SH-SY5Y (cell line): ENCODE data around the gene OR6C3.

ENCODE experiments used
- GATA2 ChIP-seq: IDR thresholded peaks from 2 replicates; pipeline ENCODE4 v1.6.1; 2011; ENCODE audit warnings: mild to moderate bottlenecking, low read depth, low read length
- GATA3 ChIP-seq: IDR thresholded peaks from 2 replicates; pipeline ENCODE4 v1.6.1; 2011; ENCODE audit warnings: low read depth, mild to moderate bottlenecking, low read length, moderate library complexity

Gene OR6C3

DNA sequence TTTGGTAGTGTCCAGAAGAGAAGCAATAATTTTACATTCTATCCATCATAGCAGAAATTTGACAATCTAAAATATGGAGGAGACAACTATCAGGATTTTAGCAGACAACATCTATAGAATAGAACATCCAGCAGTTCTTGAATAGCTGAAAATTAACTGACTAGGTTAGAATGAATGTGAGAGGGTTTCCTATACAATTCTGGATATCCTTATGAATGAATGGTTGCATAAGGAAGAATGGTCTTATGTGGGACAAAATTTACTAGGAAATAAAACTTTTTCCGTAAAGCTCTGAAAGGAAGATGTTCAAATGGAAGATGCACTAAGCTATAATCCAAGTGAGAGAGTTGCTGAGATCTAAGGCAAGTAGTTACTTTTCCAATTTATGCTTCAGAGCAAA is at the start of gene OR6C3:
Gene OR6C3 (plus strand): TSS at position 301 of the 400 bp plus-strand sequence. CDS start 955 bp downstream, outside the sequence.
- TF ChIP-seq GATA2, result no peak
- no peak for TF ChIP-seq GATA3

GRCh38 chr12:55280991-55281390 is 49.6 kb upstream of the OR6C3 start:
- TF ChIP-seq GATA3 (no peak), GATA2 (no peak)

- TF ChIP-seq GATA3, result no peak
Measured at GRCh38 chr12:55289999-55290398, 40.5 kb upstream of the OR6C3 start.

- TF ChIP-seq GATA3, result no peak
- no peak for TF ChIP-seq GATA2
Measured at GRCh38 chr12:55296469-55296868, 34.1 kb upstream of the OR6C3 start, which contains the start of gene OR6C6. OR6C6 (minus strand) TSS chr12:55296569; CDS start chr12:55295232, 1,337 bp downstream.

DNA sequence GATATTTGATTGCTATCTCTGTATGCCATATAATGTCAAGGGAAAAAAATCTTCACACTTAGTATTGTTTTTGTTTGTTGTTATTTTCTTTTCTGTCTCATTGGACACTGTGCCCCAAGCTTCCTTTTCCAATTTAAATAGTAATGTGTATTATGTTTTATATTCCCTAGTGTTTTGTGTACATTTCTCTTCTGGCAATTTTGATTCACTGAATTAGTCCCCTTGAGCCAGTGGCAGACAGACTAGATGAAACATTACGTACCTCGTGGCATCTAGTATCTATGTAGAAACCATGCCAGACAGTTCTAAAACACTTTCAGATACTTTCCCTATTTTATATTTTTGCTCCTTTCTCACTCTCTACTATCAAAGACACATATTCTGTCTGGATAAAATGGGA is 16.5 kb upstream of the OR6C3 start, which contains the start of gene OR6C1:
Gene OR6C1 (plus strand): TSS at position 301 of the 400 bp plus-strand sequence. CDS start 6,257 bp downstream, outside the sequence.
- TF ChIP-seq GATA3 (no peak), GATA2 (no peak)

- TF ChIP-seq GATA2 (no peak), GATA3 (no peak)
Measured at GRCh38 chr12:55320201-55320600, 10.3 kb upstream of the OR6C3 start.

DNA sequence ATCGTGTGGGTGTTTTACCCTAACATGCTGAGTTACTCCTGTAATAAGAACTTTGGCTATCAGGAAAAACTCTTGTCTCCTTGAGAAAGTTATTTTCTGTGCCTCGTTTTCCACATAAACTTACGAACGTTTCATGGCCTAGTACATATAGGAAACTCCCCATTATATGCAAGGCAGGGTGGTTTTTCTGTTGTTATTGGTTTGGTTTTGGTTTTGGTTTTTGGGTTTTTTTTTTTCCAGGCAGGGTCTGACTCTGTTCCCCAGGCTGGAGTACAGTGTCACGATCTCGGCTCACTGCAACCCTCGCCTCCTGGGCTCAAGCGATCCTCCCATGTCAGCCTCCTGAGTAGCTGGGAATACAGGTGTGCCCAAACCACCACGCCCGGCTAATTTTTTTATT is 5.5 kb downstream of the OR6C3 start:
- no peak for TF ChIP-seq GATA3

DNA sequence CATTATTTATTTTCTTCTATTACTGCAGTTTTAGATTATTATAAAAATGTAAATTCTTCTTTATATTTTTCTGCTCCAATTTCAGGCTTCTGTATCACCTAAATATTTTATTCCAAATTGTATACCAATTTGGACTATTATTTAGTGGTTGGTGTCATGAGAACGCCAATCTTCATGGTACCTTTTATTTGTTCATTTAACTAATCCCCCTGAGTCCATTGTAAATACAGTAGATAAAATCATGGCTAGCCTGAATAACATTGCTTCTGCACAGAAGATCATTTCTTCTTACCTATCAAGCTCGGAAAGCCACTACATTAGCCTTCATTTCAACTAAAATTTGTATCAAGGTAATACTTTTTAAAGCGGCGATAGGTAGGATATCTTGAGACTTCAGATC is 32.1 kb downstream of the OR6C3 start, which contains the start of gene OR6C75:
Gene OR6C75 (plus strand): TSS at position 301 of the 400 bp plus-strand sequence. CDS start 2,136 bp downstream, outside the sequence.
- TF ChIP-seq GATA3 (no peak), GATA2 (no peak)

- no peak for TF ChIP-seq GATA2
- TF ChIP-seq GATA3, result no peak
Measured at GRCh38 chr12:55365086-55365485, 34.5 kb downstream of the OR6C3 start.

DNA sequence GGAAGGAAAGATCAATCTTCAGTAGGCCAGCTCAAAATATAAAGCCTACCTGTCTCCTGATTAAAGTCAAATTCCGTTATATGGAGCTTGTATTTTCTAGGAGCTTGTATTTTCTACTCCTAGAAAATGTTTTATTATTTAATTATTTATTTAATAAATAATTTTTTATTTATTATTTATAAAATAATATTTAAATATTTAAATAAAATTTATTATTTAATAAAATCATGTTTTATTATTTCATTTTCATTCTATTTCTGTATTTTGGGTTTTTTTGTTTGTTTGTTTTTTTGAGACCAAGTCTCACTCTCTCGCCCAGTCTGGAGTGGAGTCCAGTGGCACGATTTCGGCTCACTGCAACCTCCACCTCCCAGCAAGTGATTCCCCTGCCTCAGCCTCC is 42.0 kb downstream of the OR6C3 start:
- TF ChIP-seq GATA3, result no peak
- no peak for TF ChIP-seq GATA2
